Activated CD8-positive, alpha-beta T cell treated with anti-CD3 and anti-CD28 coated beads, Interleukin-2, amount 10 ng/mL, durations not matched to agents 7 days and 5 days (primary cell): Measurements from ENCODE around the gene SYNM. TPM values are rescaled to one million over a fixed set of nuclear protein-coding genes. Genes with fewer than 3 reads are reported as not detected.

Experiments used
- ATAC-seq: fragments of 150-1000 bp; cut with Tn5 transposase; one replicate; pipeline ENCODE4 v1.10.0; 2021; ENCODE audit warnings: moderate library complexity
- CTCF ChIA-PET: fragments of 350-600 bp; sonication (Branson Sonifier 250); formaldehyde crosslinking; loops from one replicate; lab custom pipeline; 2021; ENCODE audit warnings: antibody characterized with exemption; lab: Charles Lee
- POLR2A ChIA-PET: fragments of 350-600 bp; sonication (Branson Sonifier 250); formaldehyde crosslinking; loops from one replicate; lab custom pipeline; 2021; ENCODE audit warnings: antibody characterized with exemption; lab: Charles Lee
- DNase-seq: peaks from one replicate; pipeline ENCODE4 v3.0.0-alpha.2; 2020
- H3K27ac Mint-ChIP-seq: one replicate; pipeline ENCODE4 v1.8.0; 2021; ENCODE audit warnings: mild to moderate bottlenecking, mixed read lengths
- H3K27me3 Mint-ChIP-seq: one replicate; pipeline ENCODE4 v1.8.0; 2021; ENCODE audit warnings: low read depth, mixed read lengths
- H3K36me3 Mint-ChIP-seq: one replicate; pipeline ENCODE4 v1.8.0; 2021; ENCODE audit warnings: low read depth, mixed read lengths
- H3K4me1 Mint-ChIP-seq: one replicate; pipeline ENCODE4 v1.8.0; 2021; ENCODE audit warnings: low read depth, mixed read lengths
- H3K4me3 Mint-ChIP-seq: one replicate; pipeline ENCODE4 v1.8.0; 2021; ENCODE audit warnings: mild to moderate bottlenecking, mixed read lengths
- H3K9me3 Mint-ChIP-seq: one replicate; pipeline ENCODE4 v1.8.0; 2022; ENCODE audit warnings: mixed read lengths; ENCODE audit not compliant: insufficient read depth
- total RNA-seq, 2 experiments: library from RNA; stranded (reverse); gene quantifications; one replicate each; pipeline ENCODE4 v1.2.3, GENCODE V29; 2021

The SYNM gene
- total RNA-seq, 2 experiments from 2014 or later: 0.18 to 0.29 TPM

- Mint-ChIP-seq H3K9me3 (no peaks in the 10 kb centered on the region), H3K27me3 (no peaks in the 10 kb centered on the region), H3K27ac (no peak overlapping the region), H3K4me3 (no peak overlapping the region), H3K4me1 (no peaks in the 10 kb centered on the region), H3K36me3 (no peaks in the 10 kb centered on the region)
- DNase-seq: no peak
- ChIA-PET CTCF (no interaction called here), POLR2A (no interaction called here)
- no peak for ATAC-seq
Observed at GRCh38 chr15:99141943-99142342, 37.1 kb downstream of the SYNM start.

DNA sequence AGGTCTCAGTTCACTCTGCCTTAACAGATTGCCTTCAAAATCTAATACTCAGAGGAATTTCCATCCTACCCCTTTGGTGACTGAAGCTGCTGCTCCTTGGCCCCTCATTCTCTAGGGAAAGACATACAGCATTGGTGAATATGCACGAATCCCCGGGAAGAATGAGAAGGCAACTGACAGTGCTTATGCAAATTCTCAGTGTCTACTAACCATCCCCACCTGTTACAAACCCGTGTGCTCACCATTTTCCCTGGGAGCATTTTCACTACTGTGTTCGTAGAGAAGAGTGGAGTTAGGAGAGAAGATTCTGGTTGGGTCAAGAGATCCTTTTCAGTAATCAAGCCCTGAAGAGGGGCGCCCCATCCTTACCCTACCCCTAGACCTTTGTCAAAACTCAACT is 37.7 kb downstream of the SYNM start:
- Mint-ChIP-seq H3K27me3 (no peaks in the 10 kb centered on the region), H3K4me3 (no peak overlapping the region), H3K27ac (no peak overlapping the region), H3K36me3 (no peaks in the 10 kb centered on the region), H3K4me1 (no peaks in the 10 kb centered on the region), H3K9me3 (no peaks in the 10 kb centered on the region)
- CTCF ChIA-PET: interaction anchor here (1.0 kb wide), 1 partner anchor 37 kb away, joined by 4 read pairs; the partner anchor contains the start of gene SYNM
- POLR2A ChIA-PET: no interaction called here
- no peak for DNase-seq
- no peak for ATAC-seq

GRCh38 chr15:99143242-99143641 is 38.4 kb downstream of the SYNM start:
- H3K9me3 Mint-ChIP-seq: no peaks in the 10 kb centered on the region
- POLR2A ChIA-PET: no interaction called here
- H3K27ac Mint-ChIP-seq: no peak overlapping the region
- H3K27me3 Mint-ChIP-seq: no peaks in the 10 kb centered on the region
- no peaks in the 10 kb centered on the region for H3K4me1 Mint-ChIP-seq
- no peak for ATAC-seq
- H3K4me3 Mint-ChIP-seq: no peak overlapping the region
- CTCF ChIA-PET: interaction anchor here (1.0 kb wide), 1 partner anchor 38 kb away, joined by 4 read pairs; the partner anchor contains the start of gene SYNM
- no peak for DNase-seq
- H3K36me3 Mint-ChIP-seq: no peaks in the 10 kb centered on the region

DNA sequence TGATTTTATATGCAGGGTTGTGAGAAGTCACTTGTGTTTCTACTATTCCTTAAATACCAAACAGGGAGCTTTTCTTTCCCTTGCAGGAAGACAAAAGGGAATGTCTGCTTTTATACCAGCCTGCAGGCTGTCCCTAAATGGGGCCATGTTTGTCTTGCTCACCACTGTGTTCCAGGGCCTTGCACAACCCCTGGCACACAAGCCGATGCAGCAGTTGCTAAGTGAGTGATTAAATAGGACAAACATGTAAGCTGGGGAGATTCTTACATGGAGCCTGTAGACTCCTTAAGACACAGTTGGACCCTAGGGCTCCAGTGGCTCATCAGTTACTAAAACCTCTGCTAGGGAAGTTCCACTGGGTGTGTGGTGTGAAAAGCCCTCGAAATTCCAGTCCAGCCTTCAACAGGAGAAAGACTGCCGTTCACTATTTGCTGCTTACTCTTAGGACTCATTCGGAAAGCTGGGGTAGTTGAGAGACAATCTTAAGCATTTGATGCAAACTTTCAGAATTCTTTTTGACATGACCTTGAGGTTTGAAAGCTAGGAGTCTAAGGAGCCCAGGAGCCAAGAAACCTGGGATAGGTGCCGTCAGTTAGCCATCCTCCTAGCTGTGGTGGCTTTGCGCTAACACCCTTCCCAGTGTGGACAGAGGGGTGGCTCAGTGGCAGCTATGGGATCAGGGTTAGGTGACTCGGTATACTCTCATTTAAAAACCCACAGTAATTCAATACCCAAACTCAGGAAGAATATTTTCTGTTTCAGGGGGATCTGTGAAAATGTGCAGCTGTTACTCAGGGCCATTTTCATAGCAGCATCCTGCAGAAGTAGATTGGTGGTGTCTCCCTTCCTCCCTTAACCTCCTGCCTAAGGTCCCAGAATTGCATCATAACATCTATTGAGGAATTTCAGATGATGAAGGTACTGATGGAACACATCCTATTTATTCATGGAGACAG is 39.1 kb downstream of the SYNM start:
- Mint-ChIP-seq H3K4me1 (no peaks in the 10 kb centered on the region), H3K36me3 (no peaks in the 10 kb centered on the region), H3K27me3 (no peaks in the 10 kb centered on the region), H3K27ac (no peak overlapping the region), H3K4me3 (no peak overlapping the region), H3K9me3 (no peaks in the 10 kb centered on the region)
- ChIA-PET POLR2A (no interaction called here), CTCF (interaction anchor here (1.0 kb wide), 1 partner anchor 39 kb away, joined by 4 read pairs; the partner anchor contains the start of gene SYNM)
- no peak for DNase-seq
- ATAC-seq: no peak

DNA sequence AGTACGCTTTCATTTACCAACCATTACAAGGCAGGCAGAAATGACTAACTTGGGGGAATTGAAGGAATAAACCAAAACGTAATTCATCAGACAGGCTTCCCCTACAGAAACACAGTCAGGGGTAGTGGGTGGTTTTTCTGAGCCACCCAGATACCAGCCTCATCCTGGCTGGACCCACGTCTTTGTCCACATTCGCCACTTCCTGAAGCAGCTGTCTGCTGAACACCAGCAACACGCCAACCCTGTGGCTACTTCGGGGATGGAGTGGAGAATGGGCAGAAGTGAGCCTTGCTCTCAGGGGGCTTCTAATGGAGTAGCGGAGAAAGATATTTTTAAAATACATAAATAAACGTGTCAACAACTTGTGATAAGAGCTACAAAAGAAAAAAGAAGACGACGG is 40.1 kb downstream of the SYNM start:
- Mint-ChIP-seq H3K9me3 (no peaks in the 10 kb centered on the region), H3K27me3 (no peaks in the 10 kb centered on the region), H3K4me1 (no peaks in the 10 kb centered on the region), H3K4me3 (no peak overlapping the region), H3K36me3 (no peaks in the 10 kb centered on the region), H3K27ac (no peak overlapping the region)
- ChIA-PET POLR2A (no interaction called here), CTCF (no interaction called here)
- DNase-seq (no peak), ATAC-seq (no peak)

DNA sequence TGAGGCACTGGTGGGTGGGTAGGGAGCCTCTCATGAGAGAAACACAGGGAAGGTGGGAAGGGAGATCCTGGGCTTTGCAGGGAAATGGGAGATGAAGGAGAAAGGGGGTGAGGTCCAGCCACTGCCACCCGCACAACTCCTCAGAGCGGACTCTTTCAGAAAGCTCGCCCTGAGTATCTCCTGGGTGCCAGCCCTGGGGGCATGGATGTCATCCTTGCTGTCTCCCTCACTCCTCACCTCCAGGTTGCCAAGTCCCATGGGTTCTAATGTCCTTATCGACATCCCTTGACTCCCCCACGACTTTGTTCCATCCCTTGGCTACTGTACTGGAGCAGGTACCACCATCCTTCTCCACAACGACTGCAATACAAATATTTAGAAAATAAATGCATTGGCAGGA is 40.9 kb downstream of the SYNM start:
- Mint-ChIP-seq H3K36me3 (no peaks in the 10 kb centered on the region), H3K4me1 (no peaks in the 10 kb centered on the region), H3K27me3 (no peaks in the 10 kb centered on the region), H3K4me3 (no peak overlapping the region), H3K9me3 (no peaks in the 10 kb centered on the region), H3K27ac (no peak overlapping the region)
- ChIA-PET POLR2A (no interaction called here), CTCF (no interaction called here)
- DNase-seq: no peak
- no peak for ATAC-seq

GRCh38 chr15:99146661-99147060 is 41.8 kb downstream of the SYNM start:
- Mint-ChIP-seq H3K4me3 (no peak overlapping the region), H3K36me3 (no peaks in the 10 kb centered on the region), H3K27ac (no peak overlapping the region), H3K9me3 (no peaks in the 10 kb centered on the region), H3K4me1 (no peaks in the 10 kb centered on the region), H3K27me3 (no peaks in the 10 kb centered on the region)
- ChIA-PET POLR2A (no interaction called here), CTCF (no interaction called here)
- ATAC-seq (no peak), DNase-seq (no peak)

GRCh38 chr15:99148851-99149276 is 44.0 kb downstream of the SYNM start:
- Mint-ChIP-seq H3K36me3 (no peaks in the 10 kb centered on the region), H3K4me3 (no peak overlapping the region), H3K27ac (no peak overlapping the region), H3K27me3 (no peaks in the 10 kb centered on the region), H3K4me1 (no peaks in the 10 kb centered on the region), H3K9me3 (no peaks in the 10 kb centered on the region)
- ATAC-seq: no peak
- POLR2A ChIA-PET: no interaction called here
- DNase-seq: no peak
- CTCF ChIA-PET: no interaction called here

DNA sequence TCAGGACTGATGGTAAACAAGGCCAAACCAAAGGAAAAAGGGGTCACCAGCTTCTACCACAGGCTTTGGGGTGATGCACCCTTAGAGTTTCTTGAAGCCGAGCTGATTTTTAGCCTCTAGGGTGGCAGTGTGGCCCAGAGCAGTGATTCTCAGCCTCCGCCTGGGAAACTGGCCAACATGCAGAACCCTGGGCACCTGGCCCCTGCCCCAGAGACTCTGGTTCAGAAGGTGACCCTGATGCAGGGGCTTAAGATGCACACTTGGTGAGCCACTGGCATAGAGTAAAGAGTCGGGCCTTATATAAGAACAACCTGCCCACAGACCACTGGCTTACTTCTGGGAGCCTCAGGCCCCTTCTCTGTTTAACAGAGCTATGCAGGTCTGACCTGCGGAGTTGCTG is 44.5 kb downstream of the SYNM start:
- ATAC-seq (no peak), DNase-seq (no peak)
- H3K4me3 Mint-ChIP-seq: no peak overlapping the region
- ChIA-PET CTCF (no interaction called here), POLR2A (no interaction called here)
- H3K27me3 Mint-ChIP-seq: no peaks in the 10 kb centered on the region
- no peaks in the 10 kb centered on the region for H3K9me3 Mint-ChIP-seq
- no peak overlapping the region for H3K27ac Mint-ChIP-seq
- no peaks in the 10 kb centered on the region for H3K36me3 Mint-ChIP-seq
- H3K4me1 Mint-ChIP-seq: no peaks in the 10 kb centered on the region

DNA sequence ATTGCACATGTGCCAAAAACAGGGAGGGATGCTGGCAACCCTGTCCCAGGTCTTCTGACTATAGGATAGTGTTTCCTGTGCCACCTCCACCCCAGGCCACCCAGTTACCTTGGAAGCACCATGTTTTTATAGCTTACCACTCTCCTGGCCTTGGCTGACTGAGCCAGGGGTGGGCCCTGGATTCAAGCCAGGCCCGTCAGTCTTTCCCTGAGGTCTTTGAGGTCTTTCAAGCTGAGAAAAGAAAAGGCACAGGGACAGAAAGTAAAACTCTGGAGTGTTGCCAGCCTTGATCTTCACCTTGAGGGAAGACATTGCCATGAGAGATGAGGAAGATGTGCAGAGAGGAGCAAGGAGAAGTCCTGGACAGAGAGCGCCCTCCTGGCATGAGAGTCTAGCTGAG is 46.3 kb downstream of the SYNM start:
- ChIA-PET CTCF (no interaction called here), POLR2A (no interaction called here)
- no peak overlapping the region for H3K27ac Mint-ChIP-seq
- no peak overlapping the region for H3K4me3 Mint-ChIP-seq
- H3K4me1 Mint-ChIP-seq: peaks cover 6% of the 10 kb centered on the region
- DNase-seq: no peak
- no peaks in the 10 kb centered on the region for H3K36me3 Mint-ChIP-seq
- no peaks in the 10 kb centered on the region for H3K9me3 Mint-ChIP-seq
- no peaks in the 10 kb centered on the region for H3K27me3 Mint-ChIP-seq
- ATAC-seq: no peak

DNA sequence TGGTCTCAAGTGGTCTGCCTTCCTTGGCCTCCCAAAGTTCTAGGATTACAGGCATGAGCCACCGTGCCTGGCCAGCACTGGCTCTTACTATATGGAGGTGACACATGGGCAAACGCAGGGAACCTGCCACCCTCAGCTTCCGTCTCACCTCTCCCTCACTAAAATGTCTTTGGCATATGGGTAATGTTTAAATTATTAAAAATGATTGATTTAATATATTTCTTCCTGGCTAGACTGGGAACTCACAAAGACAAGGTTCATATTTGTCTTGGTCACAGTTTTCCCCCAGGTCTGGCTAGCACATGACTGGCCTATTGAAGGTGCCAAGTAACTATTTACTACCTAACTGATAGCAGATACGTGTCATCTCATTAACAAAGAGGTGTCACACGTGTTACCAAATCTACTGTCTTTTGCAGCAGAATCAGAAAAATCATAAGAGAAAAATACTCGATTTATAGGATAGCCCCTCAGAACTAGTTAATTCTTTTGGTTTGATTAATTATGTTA is 48.2 kb downstream of the SYNM start:
- ChIA-PET CTCF (interaction anchor here (0.7 kb wide), 1 partner anchor 98 kb away, joined by 3 read pairs; no protein-coding TSS in a partner anchor), POLR2A (no interaction called here)
- H3K36me3 Mint-ChIP-seq: no peaks in the 10 kb centered on the region

DNA sequence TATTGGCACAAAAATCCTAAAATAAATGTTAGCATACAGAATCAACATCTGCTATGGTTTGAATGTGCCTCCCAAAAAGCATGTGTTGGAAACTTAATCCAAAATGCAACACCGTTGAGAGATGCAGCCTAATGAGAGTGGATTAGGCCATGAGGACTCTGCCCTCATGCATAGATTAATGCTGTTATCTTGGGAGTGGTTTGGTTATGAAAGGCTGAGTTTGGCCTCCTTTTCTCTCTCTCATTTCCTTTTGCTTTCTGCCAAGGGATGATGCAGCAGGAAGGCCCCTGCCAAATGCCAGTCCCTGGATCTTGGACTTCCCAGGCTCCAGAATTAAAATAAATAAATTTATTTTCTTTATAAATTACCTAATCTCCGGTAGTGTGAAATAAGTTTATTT is 49.4 kb downstream of the SYNM start:
- ChIA-PET POLR2A (no interaction called here), CTCF (no interaction called here)
- H3K9me3 Mint-ChIP-seq: no peaks in the 10 kb centered on the region
- no peaks in the 10 kb centered on the region for H3K27me3 Mint-ChIP-seq
- H3K27ac Mint-ChIP-seq: no peak overlapping the region
- H3K36me3 Mint-ChIP-seq: no peaks in the 10 kb centered on the region
- ATAC-seq (no peak), DNase-seq (no peak)
- no peak overlapping the region for H3K4me3 Mint-ChIP-seq
- peaks cover 8% of the 10 kb centered on the region for H3K4me1 Mint-ChIP-seq

More for the DNA sequence above, 48.2 kb downstream of the SYNM start:
- H3K4me3 Mint-ChIP-seq: no peak overlapping the region
- ATAC-seq: no peak
- H3K27ac Mint-ChIP-seq: no peak overlapping the region
- H3K27me3 Mint-ChIP-seq: no peaks in the 10 kb centered on the region
- no peaks in the 10 kb centered on the region for H3K9me3 Mint-ChIP-seq
- peaks cover 8% of the 10 kb centered on the region for H3K4me1 Mint-ChIP-seq
- no peak for DNase-seq
